GM12878 (cell line): ENCODE results near the gene FBXW8. TPM values are rescaled to one million over a fixed set of nuclear protein-coding genes. Genes with fewer than 3 reads are reported as not detected.

Experiments used
- ATAC-seq: fragments of 200-7000 bp; cut with Tn5 transposase; 3 replicates; pipeline ENCODE4 v1.9.1; 2020; ENCODE audit warnings: mild to moderate bottlenecking, moderate library complexity
- BruUV-seq: library from RNA; stranded (reverse); fragments of 400-500 nt; replicated peaks from 2 replicates; lab custom pipeline; 2021; lab: Mats Ljungman, UMichigan
- CTCF ChIA-PET: fragments of 300-600 bp; sonication (Branson Sonifier 250); formaldehyde crosslinking; extraction: SDS; loops from one replicate; lab custom pipeline; 2021; ENCODE audit warnings: inconsistent platforms; lab: Yijun Ruan, JAX
- POLR2A ChIA-PET: fragments of 350-600 bp; formaldehyde crosslinking; extraction: SDS; loops from one replicate; lab custom pipeline; 2021; ENCODE audit warnings: inconsistent platforms; lab: Charles Lee
- RAD21 ChIA-PET: fragments of 300-600 bp; sonication (Branson Sonifier 250); formaldehyde crosslinking; loops from one replicate; lab custom pipeline; 2023; ENCODE audit warnings: antibody characterized with exemption; ENCODE audit not compliant: unreplicated experiment; lab: Charles Lee
- SMC1A ChIA-PET: fragments of 300-600 bp; sonication (Branson Sonifier 250); formaldehyde crosslinking; loops from one replicate; lab custom pipeline; 2023; ENCODE audit not compliant: unreplicated experiment, uncharacterized antibody; lab: Charles Lee
- DNase-seq: peaks from one replicate; pipeline ENCODE4 v3.0.0-alpha.2; 2011; ENCODE audit warnings: low read depth, low spot score
- FAIRE-seq: peaks from 3 replicates; lab custom pipeline; 2011; peaks lifted over from hg19 to GRCh38; lab: Jason Lieb, UNC
- H2AFZ ChIP-seq: 2 replicates; pipeline ENCODE4 v1.6.0; 2011; ENCODE audit warnings: low read depth, low read length, control low read depth; ENCODE audit not compliant: control insufficient read depth
- H3K27ac ChIP-seq: 2 replicates; pipeline ENCODE4 v1.5.1; 2011; ENCODE audit warnings: control low read depth; ENCODE audit not compliant: control insufficient read depth, insufficient read depth
- H3K27me3 ChIP-seq, 2 experiments: replicated peaks in 1 of 2; 2 replicates each; pipeline versions ENCODE4 v1.6.0 to v1.6.1; 2011; ENCODE audit warnings: low read length in 1 of 2; ENCODE audit not compliant: control insufficient read depth in 2 of 2, insufficient read depth in 2 of 2
- H3K36me3 ChIP-seq, 2 experiments: 2 replicates each; pipeline ENCODE4 v1.5.1; 2011; ENCODE audit warnings: low read length in 1 of 2; ENCODE audit not compliant: control insufficient read depth in 2 of 2, insufficient read depth in 2 of 2
- H3K4me1 ChIP-seq: 2 replicates; pipeline ENCODE4 v1.6.1; 2011; ENCODE audit warnings: mild to moderate bottlenecking, low read length, moderate library complexity, mixed read lengths; ENCODE audit not compliant: control insufficient read depth, insufficient read depth
- H3K4me2 ChIP-seq: 2 replicates; pipeline ENCODE4 v1.6.0; 2011; ENCODE audit warnings: control low read depth; ENCODE audit not compliant: control insufficient read depth, insufficient read depth
- H3K4me3 ChIP-seq: fragments of 200-600 bp; sonication (generic); 2 replicates; pipeline ENCODE4 v1.5.1; 2016
- H3K79me2 ChIP-seq: 2 replicates; pipeline ENCODE4 v1.6.0; 2011; ENCODE audit warnings: low read length; ENCODE audit not compliant: control insufficient read depth, insufficient read depth
- H3K9ac ChIP-seq: 2 replicates; pipeline ENCODE4 v1.8.0; 2011; ENCODE audit warnings: low read length, control low read depth, mixed read lengths; ENCODE audit not compliant: control insufficient read depth, insufficient read depth
- H3K9me3 ChIP-seq: replicated peaks from 3 replicates; pipeline ENCODE4 v1.5.1; 2011; ENCODE audit warnings: mild to moderate bottlenecking, low read length; ENCODE audit not compliant: control insufficient read depth, insufficient read depth
- H4K20me1 ChIP-seq: 2 replicates; pipeline ENCODE4 v1.6.0; 2011; ENCODE audit not compliant: control insufficient read depth, insufficient read depth
- ATF7 ChIP-seq: fragments of 450-650 bp; IDR thresholded peaks from 2 replicates; pipeline ENCODE4 v1.6.1; 2016; ENCODE audit warnings: low read depth, mild to moderate bottlenecking
- CBX5 ChIP-seq: sonication (generic); IDR thresholded peaks from 2 replicates; pipeline ENCODE4 v1.6.1; 2016; ENCODE audit warnings: low read depth, moderate library complexity, mild to moderate bottlenecking, inconsistent platforms
- CHD1 ChIP-seq: IDR thresholded peaks from 2 replicates; pipeline ENCODE4 v1.6.1; 2012; ENCODE audit warnings: low read depth, low read length, improper control_type of control experiment
- HDAC6 ChIP-seq: fragments of 200-600 bp; sonication (generic); IDR thresholded peaks from one replicate; pipeline ENCODE4 v1.8.0; 2017; ENCODE audit warnings: antibody characterized with exemption; ENCODE audit not compliant: unreplicated experiment
- KDM1A ChIP-seq: fragments of 200-600 bp; sonication (generic); IDR thresholded peaks from 2 replicates; pipeline ENCODE4 v1.6.1; 2016; ENCODE audit warnings: borderline replicate concordance
- MTA3 ChIP-seq: IDR thresholded peaks from 2 replicates; pipeline ENCODE4 v1.6.1; 2012; ENCODE audit warnings: low read length, inconsistent platforms, borderline replicate concordance
- NFXL1 ChIP-seq: fragments of 450-650 bp; IDR thresholded peaks from 2 replicates; pipeline ENCODE4 v1.6.1; 2017; ENCODE audit warnings: antibody characterized with exemption, mild to moderate bottlenecking, borderline replicate concordance
- NR2F1 ChIP-seq: fragments of 450-650 bp; conservative IDR thresholded peaks from 2 replicates; pipeline ENCODE4 v1.6.1; 2017; ENCODE audit warnings: mild to moderate bottlenecking
- NRF1 ChIP-seq: conservative IDR thresholded peaks from 2 replicates; pipeline ENCODE4 v1.6.1; 2011; ENCODE audit warnings: mild to moderate bottlenecking, low read depth, low read length, improper control_type of control experiment
- RBBP5 ChIP-seq: fragments of 200-600 bp; sonication (generic); conservative IDR thresholded peaks from 2 replicates; pipeline ENCODE4 v1.6.1; 2016
- RUNX3 ChIP-seq: IDR thresholded peaks from 2 replicates; pipeline ENCODE4 v1.6.1; 2012; ENCODE audit warnings: low read length, inconsistent platforms
- SMAD1 ChIP-seq: fragments of 450-650 bp; IDR thresholded peaks from 2 replicates; pipeline ENCODE4 v1.6.1; 2018; ENCODE audit warnings: mild to moderate bottlenecking, low read depth; ENCODE audit not compliant: partially characterized antibody
- ZNF217 ChIP-seq: fragments of 450-650 bp; IDR thresholded peaks from 2 replicates; pipeline ENCODE4 v1.6.1; 2017; ENCODE audit warnings: antibody characterized with exemption, mild to moderate bottlenecking
- ZNF274 ChIP-seq: IDR thresholded peaks from one replicate; pipeline ENCODE4 v1.8.0; 2011; ENCODE audit not compliant: insufficient read length, insufficient read depth
- ZZZ3 ChIP-seq: IDR thresholded peaks from 2 replicates; pipeline ENCODE4 v1.6.1; 2011; ENCODE audit warnings: low read depth; ENCODE audit not compliant: control insufficient read depth, insufficient read length
- WGBS: methylation state at CpG from one replicate; pipeline ENCODE4 v1.1.6; 2016; ENCODE audit warnings: low lambda C conversion rate; ENCODE audit not compliant: insufficient replicate concordance, insufficient coverage; ENCODE audit errors: missing lambda C conversion rate; 5-methylcytosine and 5-hydroxymethylcytosine counted together
- in situ Hi-C: fragments of 300-500 bp; cut with MboI; formaldehyde crosslinking; loops from 9 replicates; pipeline ENCODE4 v1.14.3; 2018; ENCODE audit warnings: mixed read lengths
- intact Hi-C: fragments of 100-400 bp; cut with micrococcal nuclease; formaldehyde crosslinking; loops from one replicate; pipeline ENCODE4 v1.14.2; 2022; ENCODE audit not compliant: unreplicated experiment
- polyA plus RNA-seq, 11 experiments: library from polyadenylated mRNA; depleted of rRNA in 4 of 11; unstranded in 6 of 11; stranded (reverse) in 5 of 11; fragments of >200 nt; fragmentation: Nextera tagmentation in 4 of 11; fragmentation: Illumina TruSeq in 1 of 11; extraction: Ambion mirVana in 4 of 11; extraction: Trizol in 1 of 11; gene quantifications; 1 replicate in 1 of 11; 2 replicates in 10 of 11; pipeline versions ENCODE4 v1.2.1 to v1.2.3, GENCODE V29; 2011 to 2016; ENCODE audit warnings: inconsistent platforms in 2 of 11, missing spikeins in 2 of 11, low read depth in 1 of 11
- total RNA-seq, 4 experiments: library from RNA; depleted of rRNA in 3 of 4; stranded (reverse); fragments of >200 nt in 3 of 4; fragmentation: Illumina TruSeq in 1 of 4; extraction: Trizol in 1 of 4; gene quantifications; 2 replicates each; pipeline versions ENCODE4 v1.2.1 to v1.2.3, GENCODE V29; 2013 to 2021
- TF ChIP-seq, protein P1 (sequence below): IDR thresholded peaks from 2 replicates; pipeline ENCODE4 v1.6.1; 2011; ENCODE audit warnings: borderline replicate concordance, low read depth, mild to moderate bottlenecking, moderate library complexity, low read length; ENCODE audit not compliant: insufficient read depth, poor library complexity, severe bottlenecking
- TF ChIP-seq, protein P2 (sequence below): IDR thresholded peaks from 2 replicates; pipeline ENCODE4 v1.6.1; 2012; ENCODE audit warnings: low read depth, low read length, improper control_type of control experiment

The FBXW8 gene
- total and polyA plus RNA-seq, 10 of the 15 experiments (the other 5 are each of a cell fraction or from before 2014, with no cell fraction given), result 0.49 to 7.5 (median 4.4) TPM

GRCh38 chr12:116933512-116934246 lies 22.9 kb downstream of the FBXW8 start (continued):
- TF ChIP-seq, protein P1, sequence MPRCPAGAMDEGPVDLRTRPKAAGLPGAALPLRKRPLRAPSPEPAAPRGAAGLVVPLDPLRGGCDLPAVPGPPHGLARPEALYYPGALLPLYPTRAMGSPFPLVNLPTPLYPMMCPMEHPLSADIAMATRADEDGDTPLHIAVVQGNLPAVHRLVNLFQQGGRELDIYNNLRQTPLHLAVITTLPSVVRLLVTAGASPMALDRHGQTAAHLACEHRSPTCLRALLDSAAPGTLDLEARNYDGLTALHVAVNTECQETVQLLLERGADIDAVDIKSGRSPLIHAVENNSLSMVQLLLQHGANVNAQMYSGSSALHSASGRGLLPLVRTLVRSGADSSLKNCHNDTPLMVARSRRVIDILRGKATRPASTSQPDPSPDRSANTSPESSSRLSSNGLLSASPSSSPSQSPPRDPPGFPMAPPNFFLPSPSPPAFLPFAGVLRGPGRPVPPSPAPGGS, result no peak
- TF ChIP-seq CBX5 (no peak), NRF1 (no peak), ATF7 (no peak), RUNX3 (no peak), ZZZ3 (no peak)
- TF ChIP-seq, protein P2, sequence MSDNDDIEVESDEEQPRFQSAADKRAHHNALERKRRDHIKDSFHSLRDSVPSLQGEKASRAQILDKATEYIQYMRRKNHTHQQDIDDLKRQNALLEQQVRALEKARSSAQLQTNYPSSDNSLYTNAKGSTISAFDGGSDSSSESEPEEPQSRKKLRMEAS, result no peak

DNA sequence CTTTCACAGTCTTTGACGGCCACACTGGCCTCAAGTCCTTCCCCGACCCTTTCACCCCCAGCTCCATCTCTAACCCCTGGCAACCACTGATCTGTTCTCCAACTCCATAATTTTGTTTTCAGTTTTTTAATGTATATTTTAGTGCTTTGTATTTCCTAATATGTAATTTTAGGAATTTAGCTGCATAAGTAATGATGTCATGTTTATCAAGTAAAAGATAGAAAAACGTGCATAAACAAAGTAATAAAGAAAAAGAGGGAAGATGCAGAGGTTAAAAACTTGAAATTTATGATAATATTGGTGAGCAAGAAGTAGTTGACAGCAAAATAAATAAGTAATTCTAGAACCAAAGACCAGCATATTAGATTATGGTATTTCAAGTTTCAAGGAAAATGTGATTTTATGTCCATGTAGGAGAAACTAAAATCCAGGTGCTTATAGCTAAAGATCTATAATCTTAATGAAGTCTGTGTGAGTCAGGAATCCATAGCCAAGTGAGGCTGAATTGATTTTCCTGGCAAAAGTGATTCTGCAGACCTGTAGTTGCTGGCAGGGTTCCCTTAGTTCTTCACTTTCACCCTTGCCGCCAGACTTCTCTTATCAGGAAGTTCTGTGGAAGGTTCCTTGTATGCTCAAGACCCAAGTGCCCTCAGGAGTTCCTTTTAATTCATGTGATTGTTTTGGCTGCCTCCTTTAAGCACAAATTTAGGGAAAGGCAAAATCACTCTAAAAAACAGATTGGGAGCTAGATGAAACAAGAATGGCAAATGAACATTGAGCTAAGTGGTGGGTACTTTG lies 24.4 kb downstream of the FBXW8 start:
- H3K27me3 ChIP-seq, result no peaks in the 10 kb centered on the region
- no peak for FAIRE-seq
- H3K27ac ChIP-seq, result no peak overlapping the region
- BruUV-seq, result no TSS peak
- TF ChIP-seq NR2F1 (no peak), KDM1A (no peak), RBBP5 (no peak), CHD1 (no peak), ZNF274 (no peak), NRF1 (no peak), NFXL1 (no peak), HDAC6 (no peak), MTA3 (no peak), SMAD1 (no peak), ZNF217 (no peak)
- no peak overlapping the region for H3K4me2 ChIP-seq
- SMC1A ChIA-PET, result no interaction called here
- H3K36me3 ChIP-seq, result no peaks in the 10 kb centered on the region; a peak in 1 of 4 replicates
- POLR2A ChIA-PET, result no interaction called here
- no peak overlapping the region for H3K9ac ChIP-seq
- H2AFZ ChIP-seq, result no peak overlapping the region
- H3K9me3 ChIP-seq, result no peaks in the 10 kb centered on the region
- no peaks in the 10 kb centered on the region for H3K79me2 ChIP-seq
- in situ Hi-C loops (no loop called here), intact Hi-C loops (no loop called here)
- no peaks in the 10 kb centered on the region for H3K4me1 ChIP-seq
- 84% methylated on average over 4 of the region's 4 CpGs for WGBS
- ATAC-seq, result no peak
- CTCF ChIA-PET, result interaction anchor here (0.5 to 1.6 kb wide), 4 partner anchors 9 to 398 kb away, joined by 3 to 5 read pairs (median 3); no protein-coding TSS in a partner anchor
- DNase-seq, result no peak
- RAD21 ChIA-PET, result no interaction called here
- no peaks in the 10 kb centered on the region; the same call in 1 of the 2 replicates for H4K20me1 ChIP-seq
- no peak overlapping the region for H3K4me3 ChIP-seq
